HG03469 (cell line): Measurements from ENCODE around the gene HOXC12.

Experiments used
- ATAC-seq: cut with Tn5 transposase; IDR thresholded peaks from one replicate; pipeline ENCODE4 v1.9.1; 2021; ENCODE audit warnings: mild to moderate bottlenecking, moderate library complexity, moderate number of reproducible peaks; ENCODE audit not compliant: unreplicated experiment

The HOXC12 gene

GRCh38 chr12:53940443-53941014, 14.2 kb upstream of the HOXC12 start:
- no peak for ATAC-seq

DNA sequence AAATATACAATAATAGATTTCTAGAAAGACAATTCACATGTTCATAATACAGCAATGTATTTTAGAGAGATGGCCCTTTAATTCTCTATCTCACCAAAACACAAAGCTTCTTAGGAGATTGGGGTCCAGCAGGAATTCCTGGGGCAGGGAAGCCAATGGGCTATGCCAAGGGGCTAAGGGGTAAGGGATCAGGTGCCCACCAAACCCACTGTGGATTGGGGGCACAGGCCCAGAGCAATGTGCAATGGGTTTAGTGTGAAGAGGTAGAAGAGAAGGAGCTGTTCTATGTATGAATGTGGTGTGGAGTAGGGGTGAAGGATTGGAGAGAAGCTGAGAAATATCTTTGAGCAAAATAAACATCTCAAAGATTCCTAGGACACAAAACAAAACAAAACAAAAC, 13.5 kb upstream of the HOXC12 start:
- no peak for ATAC-seq

DNA sequence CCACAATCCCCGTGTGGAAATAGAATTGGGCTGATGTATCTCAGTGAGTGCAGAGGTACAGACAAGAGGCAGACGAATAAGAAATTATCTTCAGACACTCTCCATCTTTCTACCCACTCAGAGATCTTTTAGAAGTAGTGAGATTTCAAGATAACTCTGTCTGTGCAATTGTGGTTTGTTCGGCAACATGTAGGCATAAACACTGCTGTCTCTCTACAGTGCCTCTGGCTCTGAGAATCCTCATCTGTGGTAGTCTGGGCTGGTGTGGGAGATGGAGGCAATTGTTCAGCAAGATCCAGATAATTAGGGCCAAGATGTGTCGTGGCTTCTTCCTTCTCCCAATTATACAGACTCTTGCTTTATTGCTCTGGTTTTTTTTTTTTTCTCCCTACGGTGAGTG, 13.0 kb upstream of the HOXC12 start:
- ATAC-seq = no peak

DNA sequence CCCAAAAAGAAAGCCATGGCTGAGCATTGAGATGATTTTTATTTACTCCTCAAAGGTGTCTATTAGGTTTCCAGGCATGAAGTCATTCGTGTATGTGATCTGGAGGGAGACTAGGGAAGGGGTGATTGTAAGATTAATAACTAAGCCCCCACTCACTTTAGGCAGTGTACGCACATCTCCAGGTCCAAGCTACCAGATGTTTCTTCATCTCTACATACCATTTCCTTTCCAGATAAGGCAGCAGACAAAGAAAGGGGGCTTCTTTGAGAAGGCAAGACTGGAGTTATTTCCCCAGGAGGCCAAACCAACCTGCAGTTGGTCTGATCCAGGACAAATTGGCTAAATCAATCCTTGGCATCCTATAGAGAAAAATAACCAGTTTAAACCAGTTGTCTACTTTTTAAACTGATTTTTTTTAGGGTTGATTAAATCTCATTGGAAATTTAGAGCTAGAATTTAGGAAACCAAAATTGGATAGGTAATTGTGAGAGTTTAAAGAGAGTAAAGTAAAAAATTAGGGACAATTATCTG, 12.2 kb upstream of the HOXC12 start:
- ATAC-seq = no peak

- ATAC-seq = no peak
These were observed 10.5 kb upstream of the HOXC12 start for GRCh38 chr12:53944209-53944608.

DNA sequence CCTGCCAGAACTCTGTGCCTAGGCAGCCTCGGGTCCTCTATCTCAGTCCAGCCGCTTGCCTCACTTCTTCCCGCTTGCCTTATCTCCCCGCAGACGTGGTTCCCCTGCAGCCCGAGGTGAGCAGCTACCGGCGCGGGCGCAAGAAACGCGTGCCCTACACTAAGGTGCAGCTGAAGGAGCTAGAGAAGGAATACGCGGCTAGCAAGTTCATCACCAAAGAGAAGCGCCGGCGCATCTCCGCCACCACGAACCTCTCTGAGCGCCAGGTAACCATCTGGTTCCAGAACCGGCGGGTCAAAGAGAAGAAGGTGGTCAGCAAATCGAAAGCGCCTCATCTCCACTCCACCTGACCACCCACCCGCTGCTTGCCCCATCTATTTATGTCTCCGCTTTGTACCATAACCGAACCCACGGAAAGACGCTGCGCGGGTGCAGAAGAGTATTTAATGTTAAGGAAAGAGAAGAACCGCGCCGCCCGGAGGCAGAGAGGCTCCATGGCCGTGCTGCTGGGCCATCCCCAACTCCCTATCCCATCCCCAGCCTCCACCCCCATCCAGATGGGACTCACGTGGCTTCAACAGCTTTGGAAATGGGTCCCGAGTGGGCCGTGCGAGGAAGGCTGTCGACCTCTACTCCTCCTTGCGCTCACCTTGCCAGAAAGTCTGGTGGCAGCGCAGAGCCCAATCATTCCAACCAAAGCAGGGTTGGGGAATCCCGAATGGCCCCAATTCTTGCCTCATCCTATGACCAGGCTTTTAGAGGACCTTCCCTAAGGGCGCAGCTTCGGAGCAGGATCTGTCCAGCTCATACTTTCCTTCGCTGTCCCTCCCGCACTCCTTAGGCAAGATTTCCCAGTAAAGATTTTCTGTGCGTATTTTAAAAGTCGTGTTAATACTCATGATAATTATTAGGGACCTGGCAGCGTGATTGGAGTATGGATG, 9.5 kb upstream of the HOXC12 start:
- ATAC-seq = no peak

- no peak for ATAC-seq
These were observed 7.0 kb upstream of the HOXC12 start for GRCh38 chr12:53947743-53948142.

DNA sequence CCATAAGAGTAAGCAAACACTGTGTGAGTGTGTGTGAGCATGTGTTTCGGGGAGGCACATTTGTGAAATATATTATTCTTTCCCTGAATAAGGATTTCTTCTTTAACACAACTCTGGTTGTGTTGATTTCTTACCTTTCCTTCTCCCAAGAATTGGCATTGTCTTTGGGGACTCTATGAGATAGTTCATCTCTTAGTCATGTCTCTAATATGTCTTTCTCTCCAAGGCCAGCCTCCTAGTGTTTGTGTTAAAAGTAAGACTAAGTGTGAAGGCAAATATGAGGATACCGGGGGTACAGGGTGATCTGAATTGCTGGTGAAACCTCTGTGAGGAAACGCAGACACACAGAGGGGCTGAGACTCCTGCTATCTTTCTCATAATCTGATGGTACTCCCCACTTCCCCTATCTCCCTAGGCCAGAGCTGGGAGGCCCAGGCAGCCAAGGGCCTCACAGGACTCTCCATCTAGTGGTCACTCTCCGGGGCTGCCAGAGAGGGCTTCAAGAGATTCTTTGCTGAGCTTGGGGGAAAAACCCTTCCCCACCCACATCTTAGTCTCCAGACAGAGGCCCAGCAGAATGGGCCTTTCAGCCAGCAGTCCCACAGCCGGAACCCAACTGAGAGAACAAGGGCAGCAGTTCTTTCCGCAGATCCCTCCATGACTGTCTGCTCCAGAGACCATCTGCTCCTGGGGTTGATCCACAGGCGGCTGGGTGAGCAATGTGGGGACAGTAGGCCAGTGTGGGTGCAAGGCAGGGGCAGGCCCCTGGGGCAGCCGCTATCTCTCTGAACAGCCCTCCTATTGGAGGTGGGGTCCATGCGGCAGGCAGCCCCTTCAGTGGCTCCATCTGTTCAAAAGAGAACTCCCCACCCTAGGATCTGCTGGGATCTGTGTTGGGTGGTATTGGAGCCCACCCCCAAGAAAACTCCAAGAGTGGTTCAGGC, 5.8 kb upstream of the HOXC12 start:
- no peak for ATAC-seq

DNA sequence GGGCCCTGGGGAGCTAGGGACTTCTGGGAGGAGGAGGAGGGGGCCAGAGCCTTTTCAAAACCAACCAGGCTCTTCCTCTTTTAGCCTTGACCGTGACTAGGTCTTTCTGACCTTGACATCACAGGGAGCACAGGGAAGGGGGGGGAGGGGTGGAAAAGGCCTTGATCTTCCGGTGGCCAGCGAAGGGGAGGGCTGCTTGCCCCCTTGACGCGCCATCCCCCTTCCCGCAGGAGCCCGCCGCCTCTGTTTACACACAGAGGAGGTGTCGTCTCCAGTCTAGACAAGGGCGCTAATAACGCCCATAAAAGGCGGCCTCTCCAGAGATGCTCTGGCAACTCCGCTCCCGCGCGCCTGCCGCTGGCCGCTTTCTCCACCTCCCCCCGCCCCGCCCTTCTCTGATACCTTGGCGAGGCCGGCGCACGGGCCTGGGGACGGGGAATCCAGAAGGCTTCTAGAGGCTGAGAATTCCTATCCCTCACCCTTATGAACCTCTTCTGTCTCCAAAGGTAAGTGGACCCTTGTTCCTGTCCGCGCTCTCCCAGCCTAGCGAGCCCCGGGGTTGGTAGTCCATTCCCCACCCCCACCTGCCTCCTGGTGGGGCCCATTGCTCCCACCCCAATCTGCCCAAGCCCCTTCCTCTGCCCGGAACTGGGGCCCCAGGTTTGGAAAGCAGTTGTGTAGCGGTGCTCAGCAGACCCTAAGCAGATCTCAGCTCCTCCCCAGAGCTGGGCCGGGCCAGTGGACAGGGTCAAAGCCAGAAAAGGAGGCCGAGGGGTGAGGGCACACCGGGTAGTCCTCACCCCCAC, 4.9 kb upstream of the HOXC12 start:
- no peak for ATAC-seq

DNA sequence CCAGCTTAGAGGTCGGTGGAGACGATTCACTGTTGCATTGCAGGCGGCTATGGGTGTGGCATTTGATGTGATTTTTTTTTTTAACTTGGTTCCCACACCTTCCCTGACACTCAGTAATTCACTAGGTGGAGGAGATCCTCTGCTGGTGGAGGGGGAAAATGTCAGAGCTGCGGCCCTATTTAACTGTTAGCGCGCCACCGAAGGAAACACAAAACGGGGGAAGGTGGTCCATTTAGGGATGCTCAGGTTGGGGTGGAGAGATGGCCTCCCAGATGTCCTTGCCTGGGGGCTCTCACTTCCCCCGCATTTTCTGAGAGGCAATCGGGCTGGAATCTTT, 4.3 kb upstream of the HOXC12 start:
- no peak for ATAC-seq

DNA sequence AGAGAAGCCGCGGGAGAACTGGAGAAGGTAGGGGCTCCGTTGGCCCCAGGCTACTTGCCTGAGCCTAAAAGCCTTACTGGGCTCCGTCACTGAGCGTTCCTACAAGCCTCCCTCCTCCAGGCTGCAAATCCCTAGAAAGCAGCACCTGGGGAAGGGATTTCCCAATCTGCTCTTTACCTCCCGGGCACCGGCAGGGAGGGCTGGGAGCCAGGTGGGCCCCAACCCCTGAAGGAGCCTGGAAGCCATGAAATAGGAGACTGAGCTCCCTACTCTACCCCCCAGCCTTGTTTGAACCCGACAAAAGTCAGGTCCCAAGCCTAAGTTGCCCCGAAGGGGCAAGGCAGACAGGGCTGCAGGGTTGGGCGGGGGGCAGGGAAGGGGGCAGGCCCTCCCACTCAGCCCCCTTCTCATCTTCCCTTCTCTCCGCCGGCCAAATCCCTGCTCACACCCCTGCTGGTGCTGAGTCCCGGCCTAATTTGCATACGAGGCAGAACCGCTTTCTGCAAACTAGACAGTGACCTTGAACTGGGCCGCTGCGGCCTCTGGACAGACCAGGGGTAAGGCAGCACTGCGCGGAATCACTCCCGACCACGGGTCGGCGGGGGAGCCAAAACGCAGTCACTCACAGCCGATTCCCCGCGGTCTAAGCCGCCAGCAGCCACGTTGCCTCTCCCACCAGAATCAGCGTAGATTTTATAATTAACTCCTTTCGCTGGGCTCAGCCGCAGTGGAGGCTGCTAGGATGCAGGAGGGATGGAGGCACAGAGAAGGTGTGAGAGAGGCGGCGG, 3.7 kb upstream of the HOXC12 start:
- no peak for ATAC-seq

DNA sequence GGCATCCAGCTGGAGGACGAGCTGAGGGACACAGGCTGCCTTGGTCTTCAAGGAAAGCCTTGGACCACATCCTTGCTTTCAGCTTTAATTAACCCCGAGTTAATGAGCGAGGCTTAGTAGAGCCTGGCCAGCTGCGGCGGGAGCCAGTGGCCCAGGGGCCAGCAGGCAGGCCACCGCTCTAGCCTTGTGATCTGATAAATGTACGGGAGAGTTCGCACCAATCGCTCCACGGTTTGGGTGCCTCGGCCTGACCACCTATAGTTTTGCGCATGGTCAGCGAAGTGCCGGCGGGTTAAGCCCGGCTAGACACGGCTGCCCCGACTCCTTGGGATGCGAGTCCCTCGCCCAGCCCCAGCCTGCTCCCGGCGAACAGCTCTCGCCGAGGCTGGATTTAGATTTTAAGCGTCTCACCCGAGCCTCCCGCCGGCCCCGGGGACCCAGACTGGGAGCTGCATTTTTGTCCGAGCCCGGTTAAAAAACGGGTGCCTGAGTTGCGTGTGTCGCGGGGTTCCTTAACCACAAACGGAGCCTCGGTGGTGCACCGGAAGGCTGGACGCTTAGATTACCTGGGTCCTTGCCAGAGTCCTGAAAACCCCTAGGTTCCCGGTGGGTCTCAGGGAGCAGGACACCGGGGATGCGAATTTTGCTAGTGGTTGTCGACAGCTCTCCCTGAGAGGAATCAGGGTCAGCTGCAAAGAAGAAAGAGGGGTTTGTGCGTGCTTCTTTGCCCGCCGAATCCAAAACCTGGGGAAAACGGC, 2.9 kb upstream of the HOXC12 start:
- ATAC-seq = no peak

DNA sequence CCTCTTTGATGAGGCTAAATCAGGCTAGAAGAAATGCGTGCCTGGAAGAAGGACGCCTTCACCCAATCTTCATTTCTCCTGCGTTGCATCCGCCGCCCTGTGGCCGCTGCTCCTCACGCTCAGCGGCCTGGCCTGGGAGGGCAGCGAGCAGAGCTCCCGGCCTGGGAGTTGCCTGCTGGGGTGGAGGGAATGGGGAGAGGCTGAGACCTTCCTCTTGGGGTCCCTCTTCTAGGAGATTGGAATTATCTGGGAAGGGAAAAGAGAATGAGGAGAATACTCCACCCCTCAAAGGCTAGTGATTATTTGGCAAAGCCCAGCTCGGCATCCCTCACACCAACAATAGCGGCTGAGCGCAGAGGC, 2.4 kb upstream of the HOXC12 start:
- no peak for ATAC-seq

GRCh38 chr12:53952871-53953734, 1.6 kb upstream of the HOXC12 start:
- no peak for ATAC-seq

DNA sequence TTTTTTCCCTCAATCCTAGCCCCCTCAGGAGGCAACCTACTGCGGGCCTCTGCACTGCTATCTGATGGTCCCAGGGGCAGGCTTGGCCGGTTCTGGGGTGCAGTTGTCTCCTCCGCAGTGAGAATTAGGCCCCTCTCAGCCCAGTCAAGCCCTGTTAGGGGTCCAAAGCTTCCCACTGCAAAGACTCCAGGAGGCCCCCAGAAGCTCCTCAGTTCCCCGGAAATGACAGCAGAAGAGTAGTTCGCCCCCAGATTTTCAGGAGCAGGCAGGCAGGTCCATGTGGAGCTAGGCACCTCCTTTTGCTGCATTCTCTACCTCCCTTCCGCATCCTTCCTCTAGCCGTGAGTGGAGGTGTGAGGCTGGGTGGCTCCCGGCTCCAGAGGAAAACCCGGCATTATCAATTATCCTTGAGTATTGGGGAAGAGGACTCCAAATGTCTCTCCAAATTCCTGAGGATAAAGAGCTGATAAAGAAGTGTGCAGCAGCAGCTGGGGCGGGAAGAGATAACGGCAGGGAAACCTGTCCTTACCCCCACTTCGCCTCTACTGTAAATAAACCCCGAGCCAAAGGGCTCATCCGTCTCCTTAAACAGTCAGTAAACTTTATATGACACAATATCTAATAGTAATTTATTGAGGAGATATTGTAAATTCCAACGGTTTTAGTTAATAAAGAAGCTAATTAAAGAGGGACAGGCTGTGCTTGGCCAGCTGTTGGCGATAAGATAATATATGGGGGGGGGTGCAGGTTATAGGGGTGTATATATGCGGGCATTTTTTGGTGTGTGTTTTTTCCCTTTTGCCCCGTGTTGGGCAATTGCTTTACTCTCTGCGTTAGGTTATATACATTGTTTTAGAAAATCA, 641 bp upstream of the HOXC12 start:
- ATAC-seq = no peak

DNA sequence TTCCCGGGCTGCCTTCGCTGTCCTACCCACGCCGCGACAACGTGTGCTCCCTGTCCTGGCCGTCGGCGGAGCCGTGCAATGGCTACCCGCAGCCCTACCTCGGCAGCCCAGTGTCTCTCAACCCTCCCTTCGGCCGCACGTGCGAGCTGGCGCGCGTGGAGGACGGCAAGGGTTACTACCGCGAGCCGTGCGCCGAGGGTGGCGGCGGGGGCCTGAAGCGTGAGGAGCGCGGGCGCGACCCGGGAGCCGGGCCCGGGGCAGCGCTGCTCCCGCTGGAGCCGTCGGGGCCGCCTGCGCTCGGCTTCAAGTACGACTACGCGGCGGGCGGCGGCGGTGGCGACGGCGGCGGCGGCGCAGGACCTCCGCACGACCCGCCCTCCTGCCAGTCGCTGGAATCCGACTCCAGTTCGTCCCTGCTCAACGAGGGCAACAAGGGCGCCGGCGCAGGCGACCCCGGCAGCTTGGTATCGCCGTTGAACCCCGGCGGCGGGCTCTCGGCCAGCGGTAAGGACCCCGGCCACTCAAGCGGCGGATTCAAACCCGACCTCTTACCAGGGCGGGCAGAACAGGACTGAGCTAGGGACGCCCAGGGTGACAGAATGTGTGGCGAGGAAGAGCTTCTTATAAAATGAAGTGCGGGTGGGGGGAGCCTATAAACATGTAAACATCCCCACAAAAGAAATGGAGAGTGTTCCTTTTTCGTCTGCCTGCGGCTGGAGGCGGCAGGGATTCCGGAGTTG, 503 bp downstream of the HOXC12 start:
- ATAC-seq = no peak
